Measurements from ENCODE around the gene TMED7. TPM values are rescaled to one million over a fixed set of nuclear protein-coding genes. Genes with fewer than 3 reads are reported as not detected.

TMED7 gene
- total and polyA plus RNA-seq, 2 of the 4 experiments (the other 2 are of a cell fraction) = 75.6 to 86.7 TPM

GRCh38 chr5:115578657-115579056 lies 47.2 kb downstream of the TMED7 start:
- H4K20me1 ChIP-seq (ENCODE audit: insufficient read depth, low read length) = no peaks in the 10 kb centered on the region
- BruUV-seq (replicated peaks) = no TSS peak
- TF ChIP-seq CHD1 (IDR thresholded peaks at IDR 0.05; ENCODE audit: low read depth, low read length) (no peak), FOS (IDR thresholded peaks at IDR 0.05; ENCODE audit: low read depth, low read length) (no peak), RAD21 (IDR thresholded peaks at IDR 0.05; ENCODE audit: low read length) (no peak), ELK1 (IDR thresholded peaks at IDR 0.05; ENCODE audit: borderline replicate concordance, low read depth, low read length) (no peak), BHLHE40 (IDR thresholded peaks at IDR 0.05; ENCODE audit: low read depth, low read length) (no peak), SMC3 (IDR thresholded peaks at IDR 0.05; ENCODE audit: low read depth, low read length) (no peak), CTCF (conservative IDR thresholded peaks at IDR 0.05; ENCODE audit: low read depth, low read length) (no peak)
- TF ChIP-seq, protein P1, sequence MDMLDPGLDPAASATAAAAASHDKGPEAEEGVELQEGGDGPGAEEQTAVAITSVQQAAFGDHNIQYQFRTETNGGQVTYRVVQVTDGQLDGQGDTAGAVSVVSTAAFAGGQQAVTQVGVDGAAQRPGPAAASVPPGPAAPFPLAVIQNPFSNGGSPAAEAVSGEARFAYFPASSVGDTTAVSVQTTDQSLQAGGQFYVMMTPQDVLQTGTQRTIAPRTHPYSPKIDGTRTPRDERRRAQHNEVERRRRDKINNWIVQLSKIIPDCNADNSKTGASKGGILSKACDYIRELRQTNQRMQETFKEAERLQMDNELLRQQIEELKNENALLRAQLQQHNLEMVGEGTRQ (IDR thresholded peaks at IDR 0.05; ENCODE audit: low read depth, low read length) = no peak
- peaks cover 6% of the 10 kb centered on the region for H3K4me1 ChIP-seq (ENCODE audit: control insufficient read depth, insufficient read depth, low read length)
- no peak overlapping the region for H2BK15ac ChIP-seq (ENCODE audit: low read depth, low read length)
- POLR2A ChIA-PET (ENCODE audit: unreplicated experiment) = no interaction called here
- H3K27ac ChIP-seq (ENCODE audit: insufficient read depth, low read length) = no peak overlapping the region
- H3K9me3 ChIP-seq (ENCODE audit: control insufficient read depth, insufficient read depth, low read length) = peaks cover 3% of the 10 kb centered on the region; the same call in 1 of the 2 replicates
- H3K4me3 ChIP-seq (ENCODE audit: insufficient read depth, low read depth, low read length) = no peak overlapping the region
- 0 out of 2 replicates have a peak, but pooled peaks cover 2% of the 10 kb centered on the region for H3K36me3 ChIP-seq (ENCODE audit: control insufficient read depth, insufficient read depth, low read length)
- CTCF ChIA-PET = interaction anchor here (0.9 kb wide), 1 partner anchor 269 kb away, joined by 3 read pairs; no protein-coding TSS in a partner anchor
- H3K4ac ChIP-seq (ENCODE audit: low read depth, low read length) = no peak overlapping the region
- no peak overlapping the region for H3K56ac ChIP-seq (ENCODE audit: extremely low read depth, insufficient read depth, low read length)
- no peak overlapping the region for H3K14ac ChIP-seq (replicated peaks; ENCODE audit: low read depth, low read length)
- no peak overlapping the region for H4K91ac ChIP-seq (ENCODE audit: insufficient read depth, low read depth, low read length)
- no peaks in the 10 kb centered on the region for H3K27me3 ChIP-seq (ENCODE audit: control insufficient read depth, insufficient read depth, low read length)
- no peak overlapping the region for H4K8ac ChIP-seq (ENCODE audit: low read depth in 2 of 2, low read length in 2 of 2)
- no peak overlapping the region for H3K4me2 ChIP-seq (ENCODE audit: low read depth, low read length)
- H3K9ac ChIP-seq (ENCODE audit: low read depth, low read length) = no peak overlapping the region
- no peak overlapping the region for H2BK20ac ChIP-seq (ENCODE audit: low read depth, low read length)
- no peak overlapping the region for H2BK5ac ChIP-seq (ENCODE audit: low read depth, low read length, poor library complexity, severe bottlenecking)
- WGBS, 2 experiments (ENCODE audit: extremely low coverage in 2 of 2, insufficient read length in 1 of 2) = no CpG with 5 or more reads among the region's 3 CpGs
- peaks cover 5% of the 10 kb centered on the region; the same call in 1 of the 2 replicates for H3K9me1 ChIP-seq (ENCODE audit: insufficient read depth, low read length)
- dilution Hi-C loops (cut with HindIII; ENCODE audit: low sequenced_read_pairs, unreplicated experiment) (no loop called here), in situ Hi-C loops (cut with MboI; ENCODE audit: low sequenced_read_pairs) (no loop called here), intact Hi-C loops (cut with micrococcal nuclease) (no loop called here)
- H2AK9ac ChIP-seq (replicated peaks; ENCODE audit: low read depth, low read length, poor library complexity) = no peak overlapping the region
- H2BK120ac ChIP-seq (ENCODE audit: low read depth, low read length) = no peak overlapping the region
- H3K79me1 ChIP-seq (ENCODE audit: low read depth in 1 of 2, low read length in 2 of 2) = peaks cover 14 to 41% of the 10 kb centered on the region in 2 experiments; a peak in 3 of 4 replicates
- H2AK5ac ChIP-seq (ENCODE audit: low read depth, low read length) = no peak overlapping the region
- no peak overlapping the region for H3K23ac ChIP-seq (ENCODE audit: low read depth, low read length)
- H4K5ac ChIP-seq (ENCODE audit: low read depth, low read length) = no peak overlapping the region
- ATAC-seq (ENCODE audit: low read depth) = no peak
- no peak overlapping the region for H2AFZ ChIP-seq (replicated peaks; ENCODE audit: low read length, poor library complexity)
- no peak overlapping the region for H3K18ac ChIP-seq (ENCODE audit: low read depth, low read length)
- no peak for DNase-seq
